Cardiac fibroblast (primary cell): ENCODE measurements around the gene PFDN4.
A peak's percentile ranks its signal among the peaks of the same experiment; 100 is the strongest.

ENCODE experiments used
- DNase-seq, 2 donors: peaks; one replicate each; pipeline versions ENCODE4 v3.0.0 to v3.0.0-alpha.2; 2010; ENCODE audit warnings: low read depth in 2 of 2
- H3K4me3 ChIP-seq, 2 donors: replicated peaks in 1 of 2; 1 replicate in 1 of 2; 2 replicates in 1 of 2; pipeline ENCODE4 v1.5.1; 2011; ENCODE audit warnings: low read depth in 2 of 2, low read length in 2 of 2, mild to moderate bottlenecking in 2 of 2, moderate library complexity in 1 of 2
- TF ChIP-seq, protein P1 (sequence below): IDR thresholded peaks from one replicate; pipeline ENCODE4 v1.5.1; 2011; ENCODE audit warnings: low read depth, mild to moderate bottlenecking, low read length, inconsistent platforms

The PFDN4 gene

DNA sequence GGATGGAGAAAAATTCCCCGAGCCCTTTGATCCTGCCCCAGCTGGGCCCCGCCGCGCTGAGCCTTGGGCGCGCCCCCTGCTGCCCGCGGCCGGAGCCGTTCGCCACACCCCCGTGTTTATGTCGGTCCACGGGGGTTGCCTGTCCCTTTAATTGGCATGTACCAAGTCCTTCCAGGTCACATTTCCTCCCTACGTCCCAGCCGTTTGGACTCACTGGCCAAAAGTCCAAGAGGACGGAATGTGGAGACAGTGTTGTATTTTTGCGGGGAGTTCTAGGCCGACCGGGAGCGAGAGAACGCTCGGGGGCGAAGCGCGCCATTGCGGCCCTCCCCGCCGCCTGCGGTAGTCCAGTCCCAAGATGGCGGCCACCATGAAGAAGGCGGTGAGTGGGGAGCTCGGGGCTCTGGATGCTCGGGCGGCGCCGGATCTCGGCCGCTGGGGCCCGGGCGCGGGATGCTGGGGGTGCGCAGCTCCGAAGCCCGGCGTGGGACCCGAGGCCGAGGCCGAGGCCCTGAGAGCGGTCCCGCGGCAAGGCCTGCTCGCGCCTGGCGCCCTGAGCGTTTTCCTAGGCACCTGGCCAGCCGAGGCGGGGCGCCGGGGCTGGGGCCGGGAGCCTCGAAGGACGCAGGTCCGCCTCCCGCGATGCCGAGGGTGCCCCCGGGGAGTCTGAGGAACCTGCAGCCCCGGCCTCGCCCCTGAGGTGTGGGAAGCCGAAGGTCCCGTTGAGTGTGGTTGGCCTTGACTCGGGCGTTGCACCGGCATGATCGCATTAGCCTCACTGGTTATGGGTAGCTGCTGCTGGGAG is at the start of gene PFDN4:
PFDN4 (plus strand) TSS at position 345 of the 805 bp plus-strand sequence; CDS start at position 359, 14 bp downstream.
- peak within 1 kb of the TSS; percentile 89 to 91 for H3K4me3 ChIP-seq
- DNase-seq, result peak; percentile 90 to 92
- TF ChIP-seq, protein P1, sequence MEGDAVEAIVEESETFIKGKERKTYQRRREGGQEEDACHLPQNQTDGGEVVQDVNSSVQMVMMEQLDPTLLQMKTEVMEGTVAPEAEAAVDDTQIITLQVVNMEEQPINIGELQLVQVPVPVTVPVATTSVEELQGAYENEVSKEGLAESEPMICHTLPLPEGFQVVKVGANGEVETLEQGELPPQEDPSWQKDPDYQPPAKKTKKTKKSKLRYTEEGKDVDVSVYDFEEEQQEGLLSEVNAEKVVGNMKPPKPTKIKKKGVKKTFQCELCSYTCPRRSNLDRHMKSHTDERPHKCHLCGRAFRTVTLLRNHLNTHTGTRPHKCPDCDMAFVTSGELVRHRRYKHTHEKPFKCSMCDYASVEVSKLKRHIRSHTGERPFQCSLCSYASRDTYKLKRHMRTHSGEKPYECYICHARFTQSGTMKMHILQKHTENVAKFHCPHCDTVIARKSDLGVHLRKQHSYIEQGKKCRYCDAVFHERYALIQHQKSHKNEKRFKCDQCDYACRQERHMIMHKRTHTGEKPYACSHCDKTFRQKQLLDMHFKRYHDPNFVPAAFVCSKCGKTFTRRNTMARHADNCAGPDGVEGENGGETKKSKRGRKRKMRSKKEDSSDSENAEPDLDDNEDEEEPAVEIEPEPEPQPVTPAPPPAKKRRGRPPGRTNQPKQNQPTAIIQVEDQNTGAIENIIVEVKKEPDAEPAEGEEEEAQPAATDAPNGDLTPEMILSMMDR, result peak; percentile 47

- DNase-seq, result no peak
- TF ChIP-seq, protein P1, result no peak
- H3K4me3 ChIP-seq, result no peak overlapping the region
Observed at GRCh38 chr20:54158226-54158625, 49.7 kb upstream of the PFDN4 start.

GRCh38 chr20:54158856-54159418 is 49.0 kb upstream of the PFDN4 start:
- TF ChIP-seq, protein P1, result no peak
- no peak overlapping the region for H3K4me3 ChIP-seq
- DNase-seq, result no peak

DNA sequence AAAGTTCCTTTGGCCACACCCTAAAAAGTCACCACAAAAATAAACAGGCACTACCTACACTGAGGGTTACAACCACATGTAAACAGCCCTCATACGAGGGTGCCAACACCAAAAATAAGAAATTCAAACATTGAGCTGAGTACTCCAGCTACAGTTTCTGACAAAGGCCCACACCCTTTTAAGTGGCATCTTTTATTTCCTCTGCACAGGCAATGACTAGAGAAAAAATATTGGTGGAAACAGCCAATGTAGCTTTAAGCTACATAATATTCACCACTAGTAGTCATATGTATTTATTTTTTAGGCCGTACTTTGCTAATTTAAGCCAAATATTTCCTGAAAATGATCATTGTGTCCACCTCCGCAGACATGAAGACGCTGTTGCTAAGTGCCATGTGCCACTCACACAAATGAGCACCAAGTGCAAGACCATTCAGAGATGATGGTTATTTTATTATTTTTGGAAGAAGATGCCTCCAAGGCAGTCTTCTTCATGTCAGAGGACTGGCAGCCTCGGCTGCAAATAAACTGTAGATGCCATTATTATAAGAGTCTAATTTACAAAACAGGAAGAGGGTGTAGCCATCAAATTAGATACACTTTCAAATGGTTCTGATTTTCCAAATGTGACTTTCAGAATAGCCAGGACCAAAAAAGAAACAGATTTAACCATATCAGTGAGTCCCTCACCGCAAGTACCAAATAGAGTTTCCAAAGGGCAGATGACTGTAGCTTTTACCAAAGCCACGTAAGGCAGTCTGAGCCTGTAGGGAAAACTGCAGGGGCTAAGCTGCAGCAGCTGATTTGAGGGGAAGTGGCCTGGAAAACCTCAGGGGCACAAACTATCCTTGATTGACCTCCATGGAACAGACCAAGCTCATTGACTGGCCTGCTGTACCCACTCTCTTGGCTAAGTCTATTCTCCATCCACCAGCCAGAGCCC is 47.6 kb upstream of the PFDN4 start:
- DNase-seq, result no peak
- no peak overlapping the region for H3K4me3 ChIP-seq
- TF ChIP-seq, protein P1, result no peak

DNA sequence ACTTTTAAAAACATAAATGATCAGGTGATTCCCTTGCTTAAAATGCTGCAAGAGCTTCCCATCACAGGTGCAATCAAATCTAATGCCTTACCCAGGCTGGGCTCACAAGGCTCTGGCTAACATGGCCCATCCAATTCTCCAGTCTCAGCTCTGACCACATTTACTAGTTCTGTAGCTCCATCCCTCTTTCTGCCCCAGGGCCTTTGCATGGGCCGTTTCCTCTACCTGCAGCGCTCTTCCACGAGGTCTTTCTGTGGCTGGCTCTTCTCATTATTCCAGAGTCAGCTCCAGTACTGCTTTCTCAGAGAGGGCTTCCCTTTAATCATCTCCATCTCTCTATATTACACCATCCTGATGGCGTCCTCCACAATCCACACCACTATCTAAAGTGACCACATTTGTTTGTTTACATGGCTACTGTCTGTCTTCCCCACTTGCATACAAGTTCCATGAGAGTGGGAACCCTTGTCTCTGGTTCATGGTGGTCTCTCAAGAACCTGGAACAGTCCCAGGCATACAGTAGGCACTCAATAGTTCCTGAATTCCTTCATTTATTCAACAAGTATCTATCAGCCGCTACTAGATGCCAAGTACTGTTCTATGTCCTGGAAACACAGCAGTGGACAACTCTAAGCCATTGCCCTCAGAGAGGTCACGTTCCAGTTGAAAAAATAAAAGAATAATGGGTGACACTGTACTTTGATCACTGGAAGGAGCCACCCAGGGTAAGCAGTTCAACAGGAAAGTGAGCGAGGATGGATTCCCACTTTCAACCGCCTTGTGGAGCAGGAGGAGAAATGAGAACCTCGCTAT is 46.7 kb upstream of the PFDN4 start:
- no peak for DNase-seq
- TF ChIP-seq, protein P1, result no peak
- H3K4me3 ChIP-seq, result no peak overlapping the region

DNA sequence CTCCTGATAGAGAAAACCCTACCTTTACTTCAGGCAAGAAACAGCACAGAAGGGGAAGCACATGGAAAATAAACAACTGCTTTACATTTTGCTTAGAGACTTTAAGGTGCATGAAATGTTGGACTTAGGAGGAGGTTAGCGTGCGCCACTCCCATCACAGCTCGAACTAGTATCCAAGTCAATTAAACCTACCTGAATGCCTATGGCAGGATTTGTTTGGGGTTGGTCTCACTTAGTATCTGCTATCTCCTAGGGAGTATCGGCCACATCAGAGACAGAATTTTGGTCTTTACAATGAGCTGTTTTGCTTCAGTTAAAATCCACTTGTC is 46.1 kb upstream of the PFDN4 start:
- TF ChIP-seq, protein P1, result no peak
- DNase-seq, result no peak
- no peak overlapping the region for H3K4me3 ChIP-seq
